Measurements from ENCODE around the gene ANKRD12. TPM values are rescaled to one million over a fixed set of nuclear protein-coding genes. Genes with fewer than 3 reads are reported as not detected.

ANKRD12 gene
- total and polyA plus RNA-seq, 4 experiments from 2014 or later, result 10.7 to 280 (median 201) TPM

DNA sequence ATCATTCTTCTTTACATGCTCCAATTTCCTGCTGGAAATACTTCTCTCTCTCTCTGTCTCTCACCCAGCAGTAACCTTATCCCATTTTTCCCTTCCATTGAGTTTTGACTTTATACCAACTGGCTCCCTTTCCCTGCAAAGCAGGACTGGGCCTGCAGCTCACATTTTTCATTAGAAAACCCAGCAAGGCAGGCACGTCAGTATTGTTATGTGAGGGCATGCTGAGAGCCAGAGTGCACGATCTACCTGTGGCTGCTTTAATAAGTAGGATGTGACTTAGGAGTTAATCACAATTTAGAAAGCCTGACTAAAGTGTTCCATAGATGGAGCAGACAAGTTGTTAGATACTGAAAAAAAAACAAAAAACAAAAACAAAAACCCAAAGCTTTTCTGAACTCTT is 39.2 kb upstream of the ANKRD12 start:
- ChIA-PET CTCF (ENCODE audit: partially characterized antibody) (interaction anchor here (1.2 to 2.8 kb wide), 2 partner anchors 15 to 23 kb away, joined by 3 to 13 read pairs; no protein-coding TSS in a partner anchor), POLR2A (ENCODE audit: partially characterized antibody) (interaction anchor here (1.9 to 14.2 kb wide), 4 partner anchors 15 to 38 kb away, joined by 7 to 453 read pairs (median 10); partner anchors contain the start of gene ANKRD12)
- H3K36me3 ChIP-seq (ENCODE audit: insufficient read depth, low read length), result no peaks in the 10 kb centered on the region
- Mint-ChIP-seq H3K9me3 (no peaks in the 10 kb centered on the region), H3K27ac (peak overlapping the region in 3 of 7 donors; percentile 13 to 63 (median 61)), H3K27me3 (no peaks in the 10 kb centered on the region), H3K36me3 (peaks cover 0 to 6% of the 10 kb centered on the region in 2 donors), H3K4me3 (peak overlapping the region in 1 of 8 donors; percentile 40), H3K4me1 (peaks cover 30 to 62% (median 54%) of the 10 kb centered on the region in 4 donors)
- intact Hi-C loops (cut with micrococcal nuclease), result no loop called here
- peaks cover 47% of the 10 kb centered on the region for H3K4me1 ChIP-seq (ENCODE audit: insufficient read depth, low read length)
- no peak overlapping the region for H3K27ac ChIP-seq (ENCODE audit: low read depth, low read length)
- no peak for DNase-seq
- no peaks in the 10 kb centered on the region for H3K27me3 ChIP-seq (ENCODE audit: insufficient read depth, low read length)
- no peaks in the 10 kb centered on the region for H3K9me3 ChIP-seq (ENCODE audit: control insufficient read depth in 1 of 2, low read length in 2 of 2)
- H3K4me3 ChIP-seq (ENCODE audit: low read length in 2 of 2), result no peak overlapping the region

DNA sequence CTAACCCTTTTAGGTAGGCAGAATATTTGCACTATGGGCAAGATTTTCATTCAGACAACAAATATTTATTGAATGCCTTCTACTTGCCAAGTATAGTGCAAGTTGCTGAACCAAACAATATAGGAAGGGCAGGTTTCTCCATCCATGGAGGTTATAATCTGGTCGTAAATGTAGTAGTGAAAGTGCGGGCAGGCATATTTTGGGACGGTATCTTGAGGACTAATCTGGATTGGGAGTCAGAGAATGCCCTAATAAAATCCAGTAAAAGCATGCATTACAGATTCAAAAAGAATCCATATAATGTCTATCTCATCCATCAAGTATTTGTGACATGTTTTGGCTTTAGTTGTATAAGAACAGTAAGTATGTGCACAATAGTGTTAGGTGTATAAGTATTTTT is 35.8 kb upstream of the ANKRD12 start:
- ChIA-PET CTCF (ENCODE audit: partially characterized antibody) (interaction anchor here (1.3 to 3.2 kb wide), 3 partner anchors 10 to 26 kb away, joined by 7 to 26 read pairs (median 14); no protein-coding TSS in a partner anchor), POLR2A (ENCODE audit: partially characterized antibody) (interaction anchor here (1.4 to 14.2 kb wide), 6 partner anchors 10 to 46 kb away, joined by 7 to 453 read pairs (median 48); partner anchors contain the start of gene ANKRD12)
- Histone ChIP-seq H3K36me3 (ENCODE audit: insufficient read depth, low read length) (no peaks in the 10 kb centered on the region), H3K27me3 (ENCODE audit: insufficient read depth, low read length) (no peaks in the 10 kb centered on the region), H3K9me3 (ENCODE audit: control insufficient read depth in 1 of 2, low read length in 2 of 2) (no peaks in the 10 kb centered on the region), H3K4me3 (ENCODE audit: low read length in 2 of 2) (no peak overlapping the region), H3K27ac (ENCODE audit: low read depth, low read length) (no peak overlapping the region), H3K4me1 (ENCODE audit: insufficient read depth, low read length) (peaks cover 40% of the 10 kb centered on the region)
- H3K4me3 Mint-ChIP-seq, result peak overlapping the region in 4 of 8 donors; percentile 1 to 75 (median 16)
- no peaks in the 10 kb centered on the region for H3K9me3 Mint-ChIP-seq
- intact Hi-C loops (cut with micrococcal nuclease), result no loop called here
- H3K27me3 Mint-ChIP-seq, result no peaks in the 10 kb centered on the region
- DNase-seq, result no peak
- H3K27ac Mint-ChIP-seq, result peak overlapping the region in 5 of 7 donors; percentile 59 to 93 (median 68)
- peaks cover 31 to 61% (median 47%) of the 10 kb centered on the region in 4 donors for H3K4me1 Mint-ChIP-seq
- peaks cover 0 to 30% of the 10 kb centered on the region in 2 donors for H3K36me3 Mint-ChIP-seq

DNA sequence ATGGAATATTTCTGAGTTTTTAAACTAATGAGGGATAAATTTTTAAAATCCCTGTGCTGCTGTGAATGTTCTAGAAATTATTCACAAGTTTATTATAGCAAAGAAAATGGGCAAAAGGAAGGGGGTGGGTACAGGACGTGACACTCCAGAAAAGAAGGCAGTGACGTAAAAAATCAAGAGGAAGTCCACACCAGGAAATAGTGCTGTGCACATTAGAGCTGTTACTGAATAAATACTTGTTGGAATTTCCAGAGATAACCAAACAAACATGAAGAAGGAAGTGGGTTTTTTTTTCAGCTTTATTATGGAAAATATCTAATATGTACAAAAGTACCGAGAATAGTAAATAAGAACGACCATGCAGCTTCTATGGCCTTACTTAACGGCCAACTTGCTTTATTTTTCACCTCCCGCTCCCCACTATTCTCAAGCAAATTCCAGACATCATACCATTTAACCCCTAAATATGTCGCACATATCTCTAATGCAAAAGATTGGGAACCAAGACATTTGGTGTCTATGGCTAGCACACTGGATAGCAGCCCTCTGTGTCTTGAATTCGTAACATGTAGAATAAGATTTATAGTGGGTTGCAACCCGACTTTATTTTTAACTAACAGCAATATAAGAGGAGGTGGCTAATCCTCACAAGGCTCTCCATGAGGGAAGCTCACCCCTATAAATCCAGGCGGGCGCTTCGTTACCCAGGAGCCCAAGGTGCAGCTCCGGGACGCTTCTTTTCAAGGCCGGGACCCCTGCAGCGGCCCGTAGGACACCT is 34.7 kb upstream of the ANKRD12 start:
- intact Hi-C loops (cut with micrococcal nuclease), result loop anchor here (1.0 to 2.0 kb wide), 7 partner anchors 11 to 811 kb away; partner anchors contain the start of genes ANKRD12, RALBP1 and TWSG1
- peaks cover 47% of the 10 kb centered on the region for H3K4me1 ChIP-seq (ENCODE audit: insufficient read depth, low read length)
- H3K27me3 ChIP-seq (ENCODE audit: insufficient read depth, low read length), result no peaks in the 10 kb centered on the region
- peak overlapping the region; percentile 94 to 99 (median 97) for H3K27ac Mint-ChIP-seq
- H3K4me1 Mint-ChIP-seq, result peaks cover 35 to 65% (median 50%) of the 10 kb centered on the region in 4 donors
- peak; percentile 64 to 72 (median 69) for DNase-seq
- ChIA-PET POLR2A (ENCODE audit: partially characterized antibody) (interaction anchor here (0.7 to 14.2 kb wide), 12 partner anchors 8 to 232 kb away, joined by 3 to 453 read pairs (median 9); partner anchors contain the start of genes ANKRD12 and TWSG1), CTCF (ENCODE audit: partially characterized antibody) (interaction anchor here (1.1 to 4.6 kb wide), 10 partner anchors 11 to 231 kb away, joined by 3 to 67 read pairs (median 10); partner anchors contain the start of gene ANKRD12)
- peaks cover 0 to 34% of the 10 kb centered on the region in 2 donors for H3K36me3 Mint-ChIP-seq
- peak overlapping the region; percentile 81 to 92 for H3K4me3 ChIP-seq (ENCODE audit: low read length in 2 of 2)
- H3K27me3 Mint-ChIP-seq, result no peaks in the 10 kb centered on the region
- H3K4me3 Mint-ChIP-seq, result peak overlapping the region; percentile 89 to 96 (median 94)
- no peaks in the 10 kb centered on the region for H3K9me3 Mint-ChIP-seq
- no peaks in the 10 kb centered on the region for H3K9me3 ChIP-seq (ENCODE audit: control insufficient read depth in 1 of 2, low read length in 2 of 2)
- peak overlapping the region; percentile 82 for H3K27ac ChIP-seq (ENCODE audit: low read depth, low read length)
- H3K36me3 ChIP-seq (ENCODE audit: insufficient read depth, low read length), result no peaks in the 10 kb centered on the region

DNA sequence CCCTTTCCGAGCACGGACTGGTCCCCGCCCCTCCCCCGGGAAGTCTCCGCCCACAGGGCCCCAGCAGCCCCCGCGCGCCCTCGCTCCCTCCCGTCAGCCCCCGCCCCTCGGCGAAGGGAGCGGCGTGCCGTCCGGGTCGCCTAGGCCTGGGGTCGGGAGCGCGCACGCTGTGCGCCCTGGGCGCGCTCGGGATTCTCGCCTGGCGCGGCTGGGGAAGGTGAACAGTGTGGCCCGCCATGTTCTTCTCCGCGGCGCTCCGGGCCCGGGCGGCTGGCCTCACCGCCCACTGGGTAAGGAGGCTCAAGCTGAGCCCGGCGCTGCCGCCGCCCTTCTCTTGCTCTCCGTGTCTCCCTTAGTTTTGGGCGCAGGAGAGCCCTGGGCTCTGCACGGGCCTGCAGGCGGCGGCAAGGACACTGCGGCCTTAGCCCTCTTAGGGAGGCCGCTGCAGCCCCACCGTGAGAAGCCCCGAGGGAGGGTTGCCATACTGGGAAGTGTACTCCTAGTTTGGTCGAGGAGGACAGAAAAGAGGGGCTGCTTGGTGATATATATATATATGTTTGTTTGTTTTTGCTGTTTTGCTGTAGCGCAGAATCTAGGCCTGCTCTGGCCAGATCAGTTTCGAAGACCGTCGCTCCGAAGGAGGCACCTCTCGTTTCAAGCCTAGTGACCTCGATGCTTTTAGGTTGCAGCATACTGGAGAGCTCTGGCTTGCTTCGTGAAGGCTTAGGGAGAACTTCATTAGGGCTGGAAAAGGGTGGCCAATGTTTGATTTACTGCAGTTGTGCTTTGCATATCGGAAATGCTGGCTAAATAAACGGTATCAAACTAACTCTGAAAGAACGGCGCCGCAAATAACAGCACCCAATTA is 33.8 kb upstream of the ANKRD12 start, which contains the start of gene NDUFV2:
Gene NDUFV2, plus strand, starts transcription at position 192 of the 868 bp plus-strand sequence. Its CDS starts 45 bp downstream, at position 237.
- intact Hi-C loops (cut with micrococcal nuclease), result loop anchor here (1.0 to 2.0 kb wide), 9 partner anchors 11 to 810 kb away; partner anchors contain the start of genes ANKRD12, RALBP1 and TWSG1
- Mint-ChIP-seq H3K4me1 (peaks cover 37 to 65% (median 52%) of the 10 kb centered on the region in 4 donors), H3K36me3 (peaks cover 0 to 41% of the 10 kb centered on the region in 2 donors), H3K4me3 (peak within 1 kb of the TSS; percentile 89 to 96 (median 94)), H3K27me3 (no peaks in the 10 kb centered on the region), H3K27ac (peak within 1 kb of the TSS; percentile 94 to 99 (median 97)), H3K9me3 (no peaks in the 10 kb centered on the region)
- peak; percentile 95 to 97 (median 97) for DNase-seq
- ChIA-PET CTCF (ENCODE audit: partially characterized antibody) (interaction anchor here (0.9 to 4.6 kb wide), 16 partner anchors 8 to 231 kb away, joined by 3 to 67 read pairs (median 8); partner anchors contain the start of gene ANKRD12), POLR2A (ENCODE audit: partially characterized antibody) (interaction anchor here (0.7 to 14.2 kb wide), 17 partner anchors 8 to 494 kb away, joined by 3 to 453 read pairs (median 9); partner anchors contain the start of genes ANKRD12, RAB12 and TWSG1)
- peaks cover 4% of the 10 kb centered on the region for H3K36me3 ChIP-seq (ENCODE audit: insufficient read depth, low read length)
- no peaks in the 10 kb centered on the region for H3K27me3 ChIP-seq (ENCODE audit: insufficient read depth, low read length)
- H3K9me3 ChIP-seq (ENCODE audit: control insufficient read depth in 1 of 2, low read length in 2 of 2), result no peaks in the 10 kb centered on the region
- peak within 1 kb of the TSS; percentile 82 for H3K27ac ChIP-seq (ENCODE audit: low read depth, low read length)
- H3K4me3 ChIP-seq (ENCODE audit: low read length in 2 of 2), result peak within 1 kb of the TSS; percentile 81 to 92
- H3K4me1 ChIP-seq (ENCODE audit: insufficient read depth, low read length), result peaks cover 55% of the 10 kb centered on the region

DNA sequence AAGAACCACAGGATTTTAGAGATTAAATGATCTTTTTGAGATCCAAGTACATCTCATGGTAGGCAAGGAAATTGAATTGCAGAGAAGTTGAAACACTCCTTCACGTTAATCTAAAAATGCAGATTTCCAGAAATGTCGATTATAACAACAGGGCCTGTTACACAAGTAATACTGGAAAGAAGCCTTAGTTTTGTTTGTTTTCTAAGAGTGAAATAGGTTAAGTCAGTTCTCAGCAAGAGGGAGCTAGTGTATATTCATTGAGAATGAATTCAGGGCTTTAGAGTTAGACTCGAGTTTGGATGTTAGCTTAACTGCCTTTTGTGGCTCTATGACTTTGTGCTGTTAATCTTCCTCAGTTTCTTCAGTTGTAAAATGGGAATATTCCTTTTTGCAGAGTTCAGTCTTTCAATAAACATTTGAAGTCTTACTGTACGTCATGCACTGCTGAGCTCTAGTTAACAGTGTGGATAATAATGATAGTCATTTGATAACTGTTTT is 33.2 kb upstream of the ANKRD12 start:
- no peaks in the 10 kb centered on the region for H3K27me3 ChIP-seq (ENCODE audit: insufficient read depth, low read length)
- H3K27ac Mint-ChIP-seq, result peak overlapping the region; percentile 90 to 99 (median 94)
- peaks cover 41 to 72% (median 57%) of the 10 kb centered on the region in 4 donors for H3K4me1 Mint-ChIP-seq
- peak overlapping the region; percentile 40 to 81 for H3K4me3 ChIP-seq (ENCODE audit: low read length in 2 of 2)
- no peaks in the 10 kb centered on the region for H3K9me3 ChIP-seq (ENCODE audit: control insufficient read depth in 1 of 2, low read length in 2 of 2)
- peaks cover 0 to 41% of the 10 kb centered on the region in 2 donors for H3K36me3 Mint-ChIP-seq
- POLR2A ChIA-PET (ENCODE audit: partially characterized antibody), result interaction anchor here (0.6 to 14.2 kb wide), 12 partner anchors 8 to 494 kb away, joined by 3 to 453 read pairs (median 10); partner anchors contain the start of genes ANKRD12 and RAB12
- H3K27me3 Mint-ChIP-seq, result no peaks in the 10 kb centered on the region
- CTCF ChIA-PET (ENCODE audit: partially characterized antibody), result interaction anchor here (0.7 to 4.6 kb wide), 14 partner anchors 9 to 85 kb away, joined by 3 to 67 read pairs (median 8); partner anchors contain the start of gene ANKRD12
- peak overlapping the region; percentile 89 to 96 (median 94) for H3K4me3 Mint-ChIP-seq
- intact Hi-C loops (cut with micrococcal nuclease), result loop anchor here (1.0 to 2.0 kb wide), 3 partner anchors 14 to 809 kb away; no protein-coding TSS in a partner anchor
- H3K4me1 ChIP-seq (ENCODE audit: insufficient read depth, low read length), result peaks cover 62% of the 10 kb centered on the region
- peaks cover 4% of the 10 kb centered on the region for H3K36me3 ChIP-seq (ENCODE audit: insufficient read depth, low read length)
- H3K27ac ChIP-seq (ENCODE audit: low read depth, low read length), result peak overlapping the region; percentile 82
- peak in 4 of 5 donors; percentile 38 to 47 (median 44) for DNase-seq
- H3K9me3 Mint-ChIP-seq, result no peaks in the 10 kb centered on the region

All from CD4-positive, alpha-beta memory T cell (primary cell).